HepG2 (cell line): ENCODE measurements around the gene BORCS5. TPM values are rescaled to one million over a fixed set of nuclear protein-coding genes. Genes with fewer than 3 reads are reported as not detected.

Source experiments
- ARHGAP35 ChIP-seq: sonication (generic); formaldehyde crosslinking; IDR thresholded peaks from 2 replicates; pipeline ENCODE4 v1.9.0; 2022; ENCODE audit warnings: mild to moderate bottlenecking, inconsistent platforms, moderate library complexity, missing genetic modification reagents, borderline replicate concordance
- CEBPG ChIP-seq: IDR thresholded peaks from 2 replicates; pipeline ENCODE4 v1.6.1; 2016
- CERS6 ChIP-seq: sonication (generic); formaldehyde crosslinking; IDR thresholded peaks from 2 replicates; pipeline ENCODE4 v1.5.0; 2020; ENCODE audit warnings: missing genetic modification reagents
- DBP ChIP-seq: sonication (generic); formaldehyde crosslinking; IDR thresholded peaks from 2 replicates; pipeline ENCODE4 v1.4.0; 2020; ENCODE audit warnings: missing genetic modification reagents; ENCODE audit errors: not compliant biosample characterization
- E2F2 ChIP-seq: sonication (generic); formaldehyde crosslinking; IDR thresholded peaks from 2 replicates; pipeline ENCODE4 v1.4.0; 2020; ENCODE audit warnings: missing genetic modification reagents, borderline replicate concordance
- ELF3 ChIP-seq: IDR thresholded peaks from 2 replicates; pipeline ENCODE4 v1.6.1; 2016; ENCODE audit warnings: missing genetic modification reagents, missing compliant biosample characterization
- ETS1 ChIP-seq: sonication (generic); formaldehyde crosslinking; IDR thresholded peaks from 2 replicates; pipeline ENCODE4 v1.4.0; 2020; ENCODE audit warnings: missing genetic modification reagents
- HNF4A ChIP-seq: sonication (generic); formaldehyde crosslinking; IDR thresholded peaks from 2 replicates; pipeline ENCODE4 v1.4.0; 2020; ENCODE audit warnings: missing genetic modification reagents
- IRF2 ChIP-seq: IDR thresholded peaks from 2 replicates; pipeline ENCODE4 v1.6.1; 2018; ENCODE audit warnings: missing genetic modification reagents, missing compliant biosample characterization
- KDM6A ChIP-seq: IDR thresholded peaks from 2 replicates; pipeline ENCODE4 v1.6.1; 2016; ENCODE audit warnings: low read depth
- NRL ChIP-seq: sonication (generic); formaldehyde crosslinking; IDR thresholded peaks from 2 replicates; pipeline ENCODE4 v1.5.0; 2020; ENCODE audit warnings: missing genetic modification reagents, mild to moderate bottlenecking, moderate library complexity, borderline replicate concordance
- RBM22 ChIP-seq: fragments of 200-400 bp; formaldehyde crosslinking; optimal IDR thresholded peaks from 2 replicates; pipeline ENCODE3; 2017; ENCODE audit warnings: mild to moderate bottlenecking, low read length, moderate library complexity
- RNF2 ChIP-seq: fragments of 450-650 bp; conservative IDR thresholded peaks from 2 replicates; pipeline ENCODE4 v1.6.1; 2016; ENCODE audit warnings: low read depth
- SIX4 ChIP-seq: sonication (generic); formaldehyde crosslinking; IDR thresholded peaks from 2 replicates; pipeline ENCODE4 v1.4.0; 2020; ENCODE audit warnings: missing genetic modification reagents
- ZBTB44 ChIP-seq: sonication (generic); formaldehyde crosslinking; IDR thresholded peaks from 2 replicates; pipeline ENCODE4 v1.4.0; 2020; ENCODE audit warnings: missing genetic modification reagents
- ZC3H13 ChIP-seq: sonication (generic); formaldehyde crosslinking; IDR thresholded peaks from 2 replicates; pipeline ENCODE4 v1.8.1; 2023; ENCODE audit warnings: mild to moderate bottlenecking, missing genetic modification reagents, moderate library complexity
- ZKSCAN8 ChIP-seq: IDR thresholded peaks from 2 replicates; pipeline ENCODE4 v1.6.1; 2016; ENCODE audit warnings: borderline replicate concordance, missing genetic modification reagents, missing compliant biosample characterization
- ZNF143 ChIP-seq: sonication (generic); formaldehyde crosslinking; IDR thresholded peaks from 2 replicates; pipeline ENCODE4 v1.4.0; 2020; ENCODE audit warnings: missing genetic modification reagents
- ZNF292 ChIP-seq: sonication (generic); formaldehyde crosslinking; IDR thresholded peaks from 2 replicates; pipeline ENCODE4 v1.8.1; 2022; ENCODE audit warnings: mild to moderate bottlenecking, low read depth, missing genetic modification reagents, borderline replicate concordance
- ZNF513 ChIP-seq: sonication (generic); formaldehyde crosslinking; conservative IDR thresholded peaks from 2 replicates; pipeline ENCODE4 v1.5.0; 2020; ENCODE audit warnings: missing genetic modification reagents
- ZNF580 ChIP-seq: IDR thresholded peaks from 2 replicates; pipeline ENCODE4 v1.6.1; 2016; ENCODE audit warnings: low read depth, borderline replicate concordance
- ZNF775 ChIP-seq: sonication (generic); formaldehyde crosslinking; IDR thresholded peaks from 2 replicates; pipeline ENCODE4 v1.4.0; 2020; ENCODE audit warnings: missing genetic modification reagents, mild to moderate bottlenecking, moderate library complexity, borderline replicate concordance
- polyA plus RNA-seq, 8 experiments: library from polyadenylated mRNA; depleted of rRNA in 3 of 8; stranded (reverse) in 7 of 8; unstranded in 1 of 8; fragments of >200 nt; fragmentation: Illumina TruSeq in 4 of 8; extraction: Trizol in 4 of 8; gene quantifications; 2 replicates each; pipeline versions ENCODE4 v1.2.1 to v1.2.3, GENCODE V29; 2011 to 2016; ENCODE audit warnings: low read depth in 4 of 8, missing spikeins in 1 of 8, mixed read lengths in 1 of 8; ENCODE audit not compliant: insufficient read depth in 1 of 8
- total RNA-seq, 5 experiments: library from RNA; depleted of rRNA; stranded (reverse); fragments of >200 nt; fragmentation: Illumina TruSeq; extraction: Trizol; gene quantifications; 2 replicates each; pipeline ENCODE4 v1.2.3, GENCODE V29; 2016; ENCODE audit warnings: low read depth in 1 of 5

BORCS5 gene
- total and polyA plus RNA-seq, 2 of the 13 experiments (the other 11 are each of a cell fraction or from before 2014, with no cell fraction given), result 3.9 to 4.7 TPM

- TF ChIP-seq ETS1 (CRISPR knock-in tag), result no peak
- TF ChIP-seq KDM6A, result no peak
- no peak for TF ChIP-seq ELF3 (CRISPR knock-in tag)
- TF ChIP-seq NRL (CRISPR knock-in tag), result no peak
- TF ChIP-seq CEBPG, result no peak; the same call in 1 of the 2 replicates
- TF ChIP-seq ZKSCAN8 (CRISPR knock-in tag), result no peak; the same call in 1 of the 2 replicates
- peak; percentile 67; the same call in 1 of the 2 replicates for TF ChIP-seq ZNF580 (CRISPR knock-in tag)
- no peak for TF ChIP-seq IRF2 (CRISPR knock-in tag)
- TF ChIP-seq DBP (CRISPR knock-in tag), result no peak
- TF ChIP-seq RBM22, result no peak
- no peak for TF ChIP-seq ZNF775 (CRISPR knock-in tag)
- no peak for TF ChIP-seq ZNF143 (CRISPR knock-in tag)
- no peak for TF ChIP-seq CERS6 (CRISPR knock-in tag)
- peak; percentile 74 for TF ChIP-seq HNF4A
- TF ChIP-seq ZC3H13 (CRISPR knock-in tag), result no peak
- no peak for TF ChIP-seq E2F2 (CRISPR knock-in tag)
- no peak for TF ChIP-seq SIX4 (CRISPR knock-in tag)
- no peak for TF ChIP-seq ZNF513 (CRISPR knock-in tag)
- TF ChIP-seq ZBTB44 (CRISPR knock-in tag), result no peak
- no peak for TF ChIP-seq ARHGAP35 (CRISPR knock-in tag)
- peak; percentile 89; the same call in 1 of the 2 replicates for TF ChIP-seq ZNF292
- no peak for TF ChIP-seq RNF2
Measured at GRCh38 chr12:12384571-12385340, 27.9 kb downstream of the BORCS5 start (continued).
